Endodermal cell (in vitro differentiated cells): ENCODE results near the gene NCAM1. TPM values are rescaled to one million over a fixed set of nuclear protein-coding genes. Genes with fewer than 3 reads are reported as not detected.
"Not testable (repeated sequence)": the region's sequence is repeated elsewhere in the genome, so short reads cannot be mapped to it uniquely, and the experiment has no call there.

Source experiments
- DNase-seq: peaks from one replicate; pipeline ENCODE4 v3.0.0-alpha.2; 2017
- H3K27ac ChIP-seq: 2 replicates; pipeline ENCODE4 v1.5.1; 2013; ENCODE audit warnings: mild to moderate bottlenecking, low read depth, low read length, moderate library complexity
- H3K27me3 ChIP-seq: 2 replicates; pipeline ENCODE4 v1.6.1; 2013; ENCODE audit warnings: mild to moderate bottlenecking, low read length, moderate library complexity; ENCODE audit not compliant: insufficient read depth, control insufficient read depth, poor library complexity, severe bottlenecking
- H3K36me3 ChIP-seq: 2 replicates; pipeline ENCODE4 v1.7.0; 2013; ENCODE audit warnings: mild to moderate bottlenecking, low read length, moderate library complexity; ENCODE audit not compliant: control insufficient read depth, insufficient read depth
- H3K4me1 ChIP-seq: one replicate; pipeline ENCODE4 v1.7.0; 2013; ENCODE audit warnings: low read length; ENCODE audit not compliant: control insufficient read depth, insufficient read depth
- H3K4me3 ChIP-seq: 2 replicates; pipeline ENCODE4 v1.5.1; 2013; ENCODE audit warnings: mild to moderate bottlenecking, low read length, moderate library complexity
- H3K9ac ChIP-seq: 2 replicates; pipeline ENCODE4 v1.6.1; 2013; ENCODE audit warnings: mild to moderate bottlenecking, low read length, moderate library complexity; ENCODE audit not compliant: poor library complexity, severe bottlenecking; ENCODE audit errors: extremely low read depth
- H3K9me3 ChIP-seq: 2 replicates; pipeline ENCODE4 v1.6.1; 2013; ENCODE audit warnings: mild to moderate bottlenecking, low read length, moderate library complexity; ENCODE audit not compliant: control insufficient read depth
- H3K27ac Mint-ChIP-seq: 2 replicates; pipeline ENCODE4 v1.8.0; 2020; ENCODE audit warnings: mixed read lengths
- H3K27me3 Mint-ChIP-seq: 2 replicates; pipeline ENCODE4 v1.8.0; 2021; ENCODE audit warnings: mild to moderate bottlenecking, mixed read lengths; ENCODE audit not compliant: insufficient read depth
- H3K36me3 Mint-ChIP-seq: 2 replicates; pipeline ENCODE4 v1.8.0; 2020; ENCODE audit warnings: low read depth, mixed read lengths
- H3K4me1 Mint-ChIP-seq: 2 replicates; pipeline ENCODE4 v1.8.0; 2020; ENCODE audit warnings: mixed read lengths
- H3K4me3 Mint-ChIP-seq: 2 replicates; pipeline ENCODE4 v1.8.0; 2020; ENCODE audit warnings: mild to moderate bottlenecking, moderate library complexity, mixed read lengths
- H3K9me3 Mint-ChIP-seq: 2 replicates; pipeline ENCODE4 v1.8.0; 2020; ENCODE audit warnings: mild to moderate bottlenecking, mixed read lengths
- WGBS, 2 experiments: methylation state at CpG; one replicate each; pipeline versions ENCODE4 v1.1.5 to v1.1.7; 2013; ENCODE audit warnings: missing lambda C conversion rate in 2 of 2, mixed read lengths in 1 of 2; ENCODE audit not compliant: insufficient coverage in 1 of 2, insufficient read length in 1 of 2; 5-methylcytosine and 5-hydroxymethylcytosine counted together
- total RNA-seq, 2 donors: library from RNA; stranded (reverse); fragmentation: NEBNext Ultra II Directional in 1 of 2; extraction: Animal tissue kit (Norgen Biotek cat#: 25700) in 1 of 2; gene quantifications; 2 replicates in 1 of 2; 3 replicates in 1 of 2; pipeline ENCODE4 v1.2.1, GENCODE V29; 2021
- TF ChIP-seq, protein P1 (sequence below): fragments of 200-600 bp; sonication (generic); conservative IDR thresholded peaks from 2 replicates; pipeline ENCODE4 v1.5.0; 2021; ENCODE audit warnings: antibody characterized with exemption, mild to moderate bottlenecking

Gene NCAM1
- total RNA-seq, 2 donors from 2014 or later = 1.6 to 2.9 TPM

DNA sequence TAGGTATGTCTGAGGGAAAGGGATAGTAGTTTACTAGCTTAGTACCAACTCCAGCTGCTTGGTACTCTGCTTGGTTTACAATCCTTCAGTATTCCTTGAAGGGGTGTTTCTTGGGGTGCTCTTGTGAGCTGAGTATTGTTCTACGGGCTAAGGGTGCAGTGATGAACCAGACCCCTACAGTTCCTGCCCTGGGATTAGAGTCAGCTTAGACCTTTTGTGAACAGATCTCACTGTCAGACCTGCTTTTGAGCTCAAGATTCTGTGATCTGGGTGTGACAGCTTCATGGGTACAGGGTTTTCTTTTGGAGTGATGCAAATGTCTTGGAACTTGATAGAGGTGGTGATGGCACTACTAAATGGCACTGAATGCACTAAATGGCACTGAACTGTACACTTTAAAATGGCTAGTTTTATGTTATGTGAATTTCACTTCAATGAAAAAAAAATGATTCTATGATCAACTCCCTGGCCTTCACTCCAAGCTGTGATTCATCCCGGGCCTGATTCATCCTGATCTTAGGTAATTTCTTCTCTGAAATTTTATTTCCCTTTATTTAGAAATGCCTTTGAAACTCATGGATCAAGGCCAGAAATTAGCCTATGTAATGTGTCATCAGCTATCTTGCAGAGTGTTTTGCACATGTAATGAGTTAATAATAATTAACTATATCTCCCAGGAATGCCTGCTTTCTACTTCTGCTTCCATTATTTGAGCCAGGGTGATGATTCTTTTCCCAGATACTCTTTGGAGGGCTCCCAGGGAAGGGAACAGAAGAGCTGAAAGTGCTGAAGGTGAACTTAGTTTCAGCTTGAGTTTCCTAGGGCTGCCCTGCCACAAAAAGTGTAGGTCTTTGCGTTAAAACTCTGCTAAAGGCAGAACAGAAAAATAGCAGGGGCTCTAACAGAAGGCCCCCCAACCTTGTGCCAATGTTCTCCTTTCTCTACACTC lies 87.9 kb downstream of the NCAM1 start:
- Histone ChIP-seq H3K4me1 (no peaks in the 10 kb centered on the region), H3K9me3 (peaks cover 8% of the 10 kb centered on the region), H3K9ac (no peak overlapping the region), H3K4me3 (no peak overlapping the region), H3K27me3 (no peaks in the 10 kb centered on the region), H3K36me3 (no peaks in the 10 kb centered on the region), H3K27ac (no peak overlapping the region)
- no peak for DNase-seq
- TF ChIP-seq, protein P1, sequence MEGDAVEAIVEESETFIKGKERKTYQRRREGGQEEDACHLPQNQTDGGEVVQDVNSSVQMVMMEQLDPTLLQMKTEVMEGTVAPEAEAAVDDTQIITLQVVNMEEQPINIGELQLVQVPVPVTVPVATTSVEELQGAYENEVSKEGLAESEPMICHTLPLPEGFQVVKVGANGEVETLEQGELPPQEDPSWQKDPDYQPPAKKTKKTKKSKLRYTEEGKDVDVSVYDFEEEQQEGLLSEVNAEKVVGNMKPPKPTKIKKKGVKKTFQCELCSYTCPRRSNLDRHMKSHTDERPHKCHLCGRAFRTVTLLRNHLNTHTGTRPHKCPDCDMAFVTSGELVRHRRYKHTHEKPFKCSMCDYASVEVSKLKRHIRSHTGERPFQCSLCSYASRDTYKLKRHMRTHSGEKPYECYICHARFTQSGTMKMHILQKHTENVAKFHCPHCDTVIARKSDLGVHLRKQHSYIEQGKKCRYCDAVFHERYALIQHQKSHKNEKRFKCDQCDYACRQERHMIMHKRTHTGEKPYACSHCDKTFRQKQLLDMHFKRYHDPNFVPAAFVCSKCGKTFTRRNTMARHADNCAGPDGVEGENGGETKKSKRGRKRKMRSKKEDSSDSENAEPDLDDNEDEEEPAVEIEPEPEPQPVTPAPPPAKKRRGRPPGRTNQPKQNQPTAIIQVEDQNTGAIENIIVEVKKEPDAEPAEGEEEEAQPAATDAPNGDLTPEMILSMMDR = no peak
- 87 to 94% methylated on average over 2 to 3 of the region's 3 CpGs for WGBS, 2 experiments
- Mint-ChIP-seq H3K27ac (no peak overlapping the region), H3K9me3 (peaks cover 10% of the 10 kb centered on the region), H3K4me3 (no peak overlapping the region), H3K4me1 (peaks cover 7% of the 10 kb centered on the region), H3K36me3 (no peaks in the 10 kb centered on the region), H3K27me3 (no peaks in the 10 kb centered on the region)

DNA sequence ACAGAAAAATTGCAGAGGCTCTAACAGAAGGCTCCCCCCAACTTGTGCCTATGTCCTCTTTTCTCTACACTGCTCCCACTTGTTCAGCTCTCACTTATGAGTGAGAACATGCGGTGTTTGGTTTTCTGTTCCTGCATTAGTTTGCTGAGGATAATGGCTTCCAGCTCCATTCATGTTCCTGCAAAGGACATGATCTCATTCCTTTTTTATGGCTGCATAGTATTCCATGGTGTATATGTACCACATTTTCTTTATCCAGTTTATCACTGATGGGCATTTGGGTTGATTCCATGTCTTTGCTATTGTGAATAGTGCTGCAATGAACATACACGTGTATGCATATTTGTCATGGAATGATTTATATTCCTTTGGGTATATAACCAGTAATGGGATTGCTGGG lies 91.8 kb downstream of the NCAM1 start:
- not testable (repeated sequence) for H3K4me3 ChIP-seq, H3K9ac ChIP-seq, H3K9me3 Mint-ChIP-seq, H3K27ac ChIP-seq, H3K4me1 ChIP-seq, H3K36me3 Mint-ChIP-seq, DNase-seq, H3K27ac Mint-ChIP-seq, H3K36me3 ChIP-seq, H3K9me3 ChIP-seq, H3K4me3 Mint-ChIP-seq, H3K4me1 Mint-ChIP-seq, H3K27me3 ChIP-seq, H3K27me3 Mint-ChIP-seq
- 83 to 96% methylated on average over 2 of the region's 2 CpGs for WGBS, 2 experiments

DNA sequence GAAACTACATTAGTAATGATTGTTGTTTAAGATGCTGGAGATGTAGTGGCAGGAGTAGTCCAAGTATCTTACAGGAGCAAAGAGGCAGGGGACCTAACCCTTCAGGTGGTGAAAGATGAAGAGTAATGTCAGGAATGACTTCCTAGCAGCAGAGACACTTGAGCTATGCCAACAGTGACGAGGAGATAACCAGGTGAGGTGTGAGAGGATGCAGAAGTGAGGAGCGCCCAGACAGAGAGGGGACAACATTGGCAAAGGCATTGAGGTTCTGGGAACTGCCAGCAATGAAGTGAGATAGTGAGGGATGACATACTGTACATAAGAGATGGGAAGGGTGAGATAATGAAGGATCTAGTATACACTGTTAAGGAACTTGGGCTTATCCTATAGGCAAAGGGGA lies 95.8 kb downstream of the NCAM1 start:
- Histone ChIP-seq H3K36me3 (no peaks in the 10 kb centered on the region), H3K27ac (no peak overlapping the region), H3K9me3 (no peaks in the 10 kb centered on the region), H3K27me3 (no peaks in the 10 kb centered on the region), H3K4me1 (peaks cover 5% of the 10 kb centered on the region), H3K4me3 (no peak overlapping the region), H3K9ac (no peak overlapping the region)
- Mint-ChIP-seq H3K9me3 (no peaks in the 10 kb centered on the region), H3K4me3 (no peak overlapping the region), H3K27ac (no peak overlapping the region), H3K27me3 (peaks cover 2% of the 10 kb centered on the region), H3K36me3 (no peaks in the 10 kb centered on the region), H3K4me1 (no peaks in the 10 kb centered on the region)
- TF ChIP-seq, protein P1 = no peak
- 88 to 93% methylated on average over 2 of the region's 2 CpGs for WGBS, 2 experiments
- DNase-seq = no peak
